Transverse colon (tissue), 4 donors: ENCODE results near the gene ZBTB7C. TPM values are rescaled to one million over a fixed set of nuclear protein-coding genes. Genes with fewer than 3 reads are reported as not detected.

Experiments
- DNase-seq: peaks from one replicate; pipeline ENCODE4 v3.0.0-alpha.2; 2019
- H3K27ac ChIP-seq, 4 donors: fragments of 200-600 bp; sonication (generic); 2 replicates each; pipeline ENCODE4 v1.5.1; 2016 to 2018; ENCODE audit warnings: inconsistent platforms in 4 of 4
- H3K27me3 ChIP-seq: fragments of 200-600 bp; sonication (generic); 2 replicates; pipeline ENCODE4 v1.5.1; 2017; ENCODE audit warnings: inconsistent platforms
- H3K36me3 ChIP-seq, 4 donors: fragments of 200-600 bp; sonication (generic); 2 replicates each; pipeline ENCODE4 v1.5.1; 2017 to 2019; ENCODE audit warnings: inconsistent platforms in 4 of 4
- H3K4me1 ChIP-seq, 4 donors: fragments of 200-600 bp; sonication (generic); 2 replicates each; pipeline ENCODE4 v1.5.1; 2017 to 2020; ENCODE audit warnings: inconsistent platforms in 4 of 4
- H3K4me3 ChIP-seq, 4 donors: fragments of 200-600 bp; sonication (generic); 1 replicate in 1 of 4; 2 replicates in 3 of 4; pipeline versions ENCODE4 v1.5.1 to v1.6.1; 2017 to 2019; ENCODE audit warnings: inconsistent platforms in 4 of 4
- H3K9me3 ChIP-seq, 2 donors: fragments of 200-600 bp; sonication (generic); 2 replicates each; pipeline ENCODE4 v1.5.1; 2017 to 2019; ENCODE audit warnings: inconsistent platforms in 2 of 2
- EP300 ChIP-seq: sonication (generic); formaldehyde crosslinking; IDR thresholded peaks from one replicate; pipeline ENCODE4 v1.6.1; 2017; ENCODE audit warnings: antibody characterized with exemption, low read depth
- POLR2A ChIP-seq: fragments of 450-650 bp; IDR thresholded peaks from one replicate; pipeline ENCODE4 v1.6.1; 2016; ENCODE audit warnings: antibody characterized with exemption, mild to moderate bottlenecking, moderate library complexity
- POLR2AphosphoS5 ChIP-seq, 3 donors: sonication (generic); formaldehyde crosslinking; IDR thresholded peaks; one replicate each; pipeline ENCODE4 v1.6.1; 2016; ENCODE audit warnings: antibody characterized with exemption in 3 of 3
- WGBS, 2 donors: methylation state at CpG; one replicate each; pipeline ENCODE4 v1.1.5; 2018; ENCODE audit warnings: low coverage in 1 of 2; 5-methylcytosine and 5-hydroxymethylcytosine counted together
- in situ Hi-C, 4 donors: fragments of 200-750 bp; cut with MboI; loops; one replicate each; pipeline versions ENCODE4 v1.15.0 to v1.15.1; 2017; ENCODE audit warnings: low sequenced_read_pairs in 3 of 4, low pct_ligation_motif_present in 1 of 4, low pct_unique_long_range_greater_than_20kb in 1 of 4
- intact Hi-C: fragments of 100-400 bp; cut with DNase I; formaldehyde crosslinking; loops from one replicate; pipeline ENCODE4 v1.15.1; 2023; ENCODE audit warnings: low total_unique reads
- total RNA-seq, 4 donors: library from RNA; depleted of rRNA; stranded (reverse); fragments of >200 nt; gene quantifications; one replicate each; pipeline ENCODE4 v1.1.0, GENCODE V29; 2016
- TF ChIP-seq, protein P1 (sequence below), 5 experiments: fragments of 200-600 bp in 3 of 5; fragments of 450-650 bp in 2 of 5; sonication (generic) in 3 of 5; IDR thresholded peaks; 1 replicate in 2 of 5; 2 replicates in 3 of 5; pipeline ENCODE4 v1.5.1; 2016 to 2017; ENCODE audit warnings: antibody characterized with exemption in 5 of 5, inconsistent platforms in 3 of 5, mild to moderate bottlenecking in 2 of 5, moderate library complexity in 1 of 5

Gene ZBTB7C
- total RNA-seq, 4 donors from 2014 or later = 38.4 to 81.2 (median 47.5) TPM

DNA sequence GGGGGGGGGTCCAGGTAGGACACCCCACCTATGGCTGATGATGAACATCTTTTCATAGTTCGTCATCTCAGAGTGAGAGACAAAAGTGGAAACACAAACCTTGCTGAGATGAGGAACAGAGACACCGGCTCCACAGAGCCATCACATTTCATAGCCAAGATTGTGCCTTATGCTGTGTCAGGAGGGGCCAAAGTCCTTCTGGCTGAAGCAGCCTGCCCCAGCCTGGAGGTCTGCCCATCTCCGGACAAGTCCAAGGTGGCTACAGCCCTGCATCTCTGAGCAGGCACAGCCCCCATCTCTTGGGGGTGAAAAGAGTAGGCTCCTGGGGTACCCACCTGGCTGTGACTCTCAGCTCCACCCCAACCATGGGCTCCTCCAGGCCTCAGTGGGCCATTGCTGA, 70.3 kb downstream of the ZBTB7C start:
- no peaks in the 10 kb centered on the region for H3K9me3 ChIP-seq
- H3K27ac ChIP-seq = no peak overlapping the region
- TF ChIP-seq POLR2AphosphoS5 (IDR thresholded peaks at IDR 0.05) (no peak), POLR2A (no peak), EP300 (no peak)
- TF ChIP-seq, protein P1, sequence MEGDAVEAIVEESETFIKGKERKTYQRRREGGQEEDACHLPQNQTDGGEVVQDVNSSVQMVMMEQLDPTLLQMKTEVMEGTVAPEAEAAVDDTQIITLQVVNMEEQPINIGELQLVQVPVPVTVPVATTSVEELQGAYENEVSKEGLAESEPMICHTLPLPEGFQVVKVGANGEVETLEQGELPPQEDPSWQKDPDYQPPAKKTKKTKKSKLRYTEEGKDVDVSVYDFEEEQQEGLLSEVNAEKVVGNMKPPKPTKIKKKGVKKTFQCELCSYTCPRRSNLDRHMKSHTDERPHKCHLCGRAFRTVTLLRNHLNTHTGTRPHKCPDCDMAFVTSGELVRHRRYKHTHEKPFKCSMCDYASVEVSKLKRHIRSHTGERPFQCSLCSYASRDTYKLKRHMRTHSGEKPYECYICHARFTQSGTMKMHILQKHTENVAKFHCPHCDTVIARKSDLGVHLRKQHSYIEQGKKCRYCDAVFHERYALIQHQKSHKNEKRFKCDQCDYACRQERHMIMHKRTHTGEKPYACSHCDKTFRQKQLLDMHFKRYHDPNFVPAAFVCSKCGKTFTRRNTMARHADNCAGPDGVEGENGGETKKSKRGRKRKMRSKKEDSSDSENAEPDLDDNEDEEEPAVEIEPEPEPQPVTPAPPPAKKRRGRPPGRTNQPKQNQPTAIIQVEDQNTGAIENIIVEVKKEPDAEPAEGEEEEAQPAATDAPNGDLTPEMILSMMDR (IDR thresholded peaks at IDR 0.05) = no peak
- DNase-seq = no peak
- 60 to 84% methylated on average over 1 to 3 of the region's 3 CpGs for WGBS, 2 donors
- no peaks in the 10 kb centered on the region for H3K4me1 ChIP-seq
- H3K4me3 ChIP-seq = no peak overlapping the region
- no peaks in the 10 kb centered on the region for H3K36me3 ChIP-seq
- in situ Hi-C loops = loop anchor here in 2 of 4 donors (25.0 kb wide), 1 partner anchor 302 kb away; no protein-coding TSS in a partner anchor
- intact Hi-C loops = no loop called here
- H3K27me3 ChIP-seq = no peaks in the 10 kb centered on the region

DNA sequence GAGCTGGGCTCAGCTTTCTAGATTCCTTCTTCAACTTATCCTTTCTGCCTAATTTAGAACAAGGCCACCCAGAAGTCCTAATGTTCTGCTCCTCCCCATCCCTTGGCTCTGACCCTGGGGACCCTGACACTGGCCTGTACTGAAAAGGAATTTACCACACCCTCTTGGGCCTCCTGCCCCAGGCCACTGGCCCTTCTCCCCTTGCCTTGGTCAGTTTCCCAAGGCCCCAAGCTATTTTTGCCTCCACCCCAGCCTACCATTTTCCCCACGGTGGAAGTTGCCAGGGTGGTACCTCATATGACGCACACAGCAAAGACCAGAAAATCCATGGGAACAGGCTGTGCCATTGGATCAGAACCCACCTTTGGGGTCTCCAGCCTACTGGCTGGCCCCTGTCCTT, 72.1 kb downstream of the ZBTB7C start:
- Histone ChIP-seq H3K4me1 (no peaks in the 10 kb centered on the region), H3K4me3 (no peak overlapping the region), H3K9me3 (no peaks in the 10 kb centered on the region), H3K27me3 (no peaks in the 10 kb centered on the region), H3K36me3 (no peaks in the 10 kb centered on the region), H3K27ac (no peak overlapping the region)
- DNase-seq = no peak
- in situ Hi-C loops (loop anchor here in 2 of 4 donors (25.0 kb wide), 1 partner anchor 300 kb away; no protein-coding TSS in a partner anchor), intact Hi-C loops (no loop called here)
- 86% methylated on average over 2 of the region's 2 CpGs; no CpG with 5 or more reads in 1 of the 2 donors for WGBS, 2 donors
- TF ChIP-seq POLR2AphosphoS5 (IDR thresholded peaks at IDR 0.05) = no peak
- TF ChIP-seq, protein P1 (IDR thresholded peaks at IDR 0.05) = no peak
- TF ChIP-seq EP300 = no peak
- no peak for TF ChIP-seq POLR2A

DNA sequence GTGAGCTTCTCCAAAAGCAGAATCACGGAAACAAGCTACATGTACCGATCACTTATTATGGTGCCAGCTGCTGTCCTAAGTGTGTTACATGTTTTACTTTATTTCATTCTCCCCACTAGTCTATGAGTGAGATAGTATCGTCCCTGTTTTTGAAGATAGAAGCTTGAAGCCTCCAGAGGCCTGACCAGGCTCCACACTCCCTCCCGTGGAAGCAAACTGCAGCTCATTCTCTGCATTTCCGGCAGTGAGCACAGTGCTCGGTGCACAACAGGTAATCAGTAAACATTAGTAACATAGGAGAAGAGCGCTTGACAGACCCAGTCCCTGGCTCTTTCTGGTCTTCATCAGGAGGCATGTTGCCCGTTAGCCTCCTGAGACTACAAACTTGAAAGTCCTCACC, 72.9 kb downstream of the ZBTB7C start:
- no peak for DNase-seq
- no peak overlapping the region for H3K27ac ChIP-seq
- H3K36me3 ChIP-seq = no peaks in the 10 kb centered on the region
- H3K4me3 ChIP-seq = no peak overlapping the region
- H3K4me1 ChIP-seq = no peaks in the 10 kb centered on the region
- TF ChIP-seq POLR2AphosphoS5 (IDR thresholded peaks at IDR 0.05) = no peak
- TF ChIP-seq POLR2A = no peak
- TF ChIP-seq, protein P1 (IDR thresholded peaks at IDR 0.05) = no peak
- TF ChIP-seq EP300 = no peak
- in situ Hi-C loops = loop anchor here in 2 of 4 donors (25.0 kb wide), 1 partner anchor 299 kb away; no protein-coding TSS in a partner anchor
- WGBS, 2 donors = 79% methylated on average over 8 of the region's 8 CpGs; no CpG with 5 or more reads in 1 of the 2 donors
- intact Hi-C loops = no loop called here
- no peaks in the 10 kb centered on the region for H3K27me3 ChIP-seq
- H3K9me3 ChIP-seq = no peaks in the 10 kb centered on the region

DNA sequence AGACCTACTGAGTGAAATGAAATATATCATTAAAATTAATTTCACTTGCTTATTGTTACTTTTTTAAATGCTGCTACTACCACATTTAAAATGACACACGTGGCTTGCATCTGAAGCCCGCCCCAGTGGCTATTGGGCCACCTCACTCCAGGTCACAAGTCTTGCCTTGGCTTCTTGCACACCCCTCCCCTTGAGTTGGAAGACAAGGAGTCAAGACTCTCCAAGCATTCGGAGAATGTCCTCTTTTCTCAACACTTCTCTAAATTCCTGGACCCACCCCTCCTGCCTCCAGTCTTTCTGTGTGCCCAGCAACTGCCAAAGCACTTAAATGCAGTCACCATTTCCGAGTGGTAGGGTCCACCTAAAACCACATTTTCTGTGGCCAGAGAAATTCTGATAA, 73.4 kb downstream of the ZBTB7C start:
- in situ Hi-C loops (loop anchor here in 2 of 4 donors (25.0 kb wide), 1 partner anchor 299 kb away; no protein-coding TSS in a partner anchor), intact Hi-C loops (no loop called here)
- Histone ChIP-seq H3K4me3 (no peak overlapping the region), H3K36me3 (no peaks in the 10 kb centered on the region), H3K4me1 (no peaks in the 10 kb centered on the region), H3K9me3 (no peaks in the 10 kb centered on the region), H3K27ac (no peak overlapping the region), H3K27me3 (no peaks in the 10 kb centered on the region)
- 68 to 81% methylated on average over 4 of the region's 4 CpGs for WGBS, 2 donors
- no peak for TF ChIP-seq POLR2AphosphoS5 (IDR thresholded peaks at IDR 0.05)
- TF ChIP-seq EP300 = no peak
- TF ChIP-seq, protein P1 (IDR thresholded peaks at IDR 0.05) = no peak
- TF ChIP-seq POLR2A = no peak
- DNase-seq = no peak
